ENCODE data around the gene WFIKKN1. TPM values are rescaled to one million over a fixed set of nuclear protein-coding genes. Genes with fewer than 3 reads are reported as not detected.

WFIKKN1 gene
- total and polyA plus RNA-seq, 2 of the 13 experiments (the other 11 are each of a cell fraction or from before 2014, with no cell fraction given) = 1.7 to 4.9 TPM

GRCh38 chr16:635573-636205 is 4.9 kb downstream of the WFIKKN1 start (continued):
- no peak for TF ChIP-seq HOMEZ (CRISPR knock-in tag; IDR thresholded peaks at IDR 0.05; ENCODE audit: low read depth)
- no peak for TF ChIP-seq E2F5 (CRISPR knock-in tag; conservative IDR thresholded peaks at IDR 0.05)
- no peak for TF ChIP-seq ZNF574 (CRISPR knock-in tag; IDR thresholded peaks at IDR 0.05)
- TF ChIP-seq ZNF704 (CRISPR knock-in tag; IDR thresholded peaks at IDR 0.05; ENCODE audit: borderline replicate concordance) = no peak
- TF ChIP-seq CCDC6 (CRISPR knock-in tag; IDR thresholded peaks at IDR 0.05) = no peak
- 0 out of 2 replicates have a peak, but pooled peaks have one; percentile 12 for TF ChIP-seq ZNF510 (CRISPR knock-in tag; IDR thresholded peaks at IDR 0.05; ENCODE audit: low read depth)
- 0 out of 2 replicates have a peak, but pooled peaks have one; percentile 49 for TF ChIP-seq ZSCAN20 (CRISPR knock-in tag; IDR thresholded peaks at IDR 0.05; ENCODE audit: borderline replicate concordance)
- TF ChIP-seq PTBP1 (IDR thresholded peaks at IDR 0.05; ENCODE audit: low read depth, low read length, poor library complexity, severe bottlenecking) = no peak
- 0 out of 2 replicates have a peak, but pooled peaks have one; percentile 1 for TF ChIP-seq MIER2 (CRISPR knock-in tag; IDR thresholded peaks at IDR 0.05)
- TF ChIP-seq EHMT2 (IDR thresholded peaks at IDR 0.05; ENCODE audit: borderline replicate concordance, low read depth, low read length) = no peak
- 0 out of 2 replicates have a peak, but pooled peaks have one; percentile 14 for TF ChIP-seq ZNF138 (CRISPR knock-in tag; IDR thresholded peaks at IDR 0.05; ENCODE audit: low read depth)
- TF ChIP-seq RBFOX2 (IDR thresholded peaks at IDR 0.05; ENCODE audit: low read depth, low read length) = no peak; the same call in 1 of the 2 replicates
